Endothelial cell (in vitro differentiated cells): Measurements from ENCODE around the gene ZDHHC11B. TPM values are rescaled to one million over a fixed set of nuclear protein-coding genes. Genes with fewer than 3 reads are reported as not detected.
"Not testable (repeated sequence)": the region's sequence is repeated elsewhere in the genome, so short reads cannot be mapped to it uniquely, and the experiment has no call there.

ENCODE experiments used
- DNase-seq: peaks from one replicate; pipeline ENCODE4 v3.0.0; 2021; ENCODE audit warnings: low spot score
- H3K27ac Mint-ChIP-seq: one replicate; pipeline ENCODE4 v1.8.0; 2021; ENCODE audit warnings: mixed read lengths, inconsistent platforms; ENCODE audit not compliant: unreplicated experiment
- H3K27me3 Mint-ChIP-seq: one replicate; pipeline ENCODE4 v1.8.0; 2021; ENCODE audit warnings: mild to moderate bottlenecking, moderate library complexity, mixed read lengths, inconsistent platforms; ENCODE audit not compliant: unreplicated experiment
- H3K36me3 Mint-ChIP-seq: one replicate; pipeline ENCODE4 v1.8.0; 2021; ENCODE audit warnings: mild to moderate bottlenecking, low read depth, mixed read lengths, inconsistent platforms; ENCODE audit not compliant: unreplicated experiment
- H3K4me1 Mint-ChIP-seq: one replicate; pipeline ENCODE4 v1.8.0; 2021; ENCODE audit warnings: mild to moderate bottlenecking, mixed read lengths, inconsistent platforms; ENCODE audit not compliant: unreplicated experiment
- H3K4me3 Mint-ChIP-seq: one replicate; pipeline ENCODE4 v1.8.0; 2021; ENCODE audit warnings: mild to moderate bottlenecking, mixed read lengths, inconsistent platforms; ENCODE audit not compliant: unreplicated experiment
- H3K9me3 Mint-ChIP-seq: one replicate; pipeline ENCODE4 v1.8.0; 2021; ENCODE audit warnings: mixed read lengths, inconsistent platforms; ENCODE audit not compliant: unreplicated experiment
- total RNA-seq: library from RNA; stranded (reverse); fragmentation: NEBNext Ultra II Directional; extraction: Animal tissue kit (Norgen Biotek cat#: 25700); gene quantifications from one replicate; pipeline ENCODE4 v1.2.1, GENCODE V29; 2021; ENCODE audit not compliant: unreplicated experiment

The ZDHHC11B gene
- total RNA-seq, 1 donor from 2014 or later = not detected

DNA sequence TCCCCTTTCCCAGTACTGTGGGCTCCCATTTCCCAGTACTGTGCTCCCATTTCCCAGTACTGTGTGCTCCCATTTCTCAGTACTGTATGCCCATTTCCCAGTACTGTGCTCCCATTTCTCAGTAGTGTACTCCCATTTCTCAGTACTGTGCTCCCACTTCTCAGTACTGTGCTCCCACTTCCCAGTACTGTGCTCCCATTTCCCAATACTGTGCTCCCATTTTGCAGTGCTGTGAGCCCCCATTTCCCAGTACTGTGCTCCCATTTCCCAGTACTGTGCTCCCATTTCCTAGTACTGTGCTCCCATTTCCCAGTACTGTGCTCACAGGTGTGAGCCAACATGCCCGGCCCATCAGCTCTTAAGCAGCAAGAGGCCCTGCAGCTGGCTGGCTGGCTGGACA, 11.3 kb upstream of the ZDHHC11B start:
- H3K4me3 Mint-ChIP-seq, H3K9me3 Mint-ChIP-seq, H3K27ac Mint-ChIP-seq, H3K4me1 Mint-ChIP-seq, H3K27me3 Mint-ChIP-seq, DNase-seq: not testable (repeated sequence)
- peaks cover 10% of the 10 kb centered on the region for H3K36me3 Mint-ChIP-seq

DNA sequence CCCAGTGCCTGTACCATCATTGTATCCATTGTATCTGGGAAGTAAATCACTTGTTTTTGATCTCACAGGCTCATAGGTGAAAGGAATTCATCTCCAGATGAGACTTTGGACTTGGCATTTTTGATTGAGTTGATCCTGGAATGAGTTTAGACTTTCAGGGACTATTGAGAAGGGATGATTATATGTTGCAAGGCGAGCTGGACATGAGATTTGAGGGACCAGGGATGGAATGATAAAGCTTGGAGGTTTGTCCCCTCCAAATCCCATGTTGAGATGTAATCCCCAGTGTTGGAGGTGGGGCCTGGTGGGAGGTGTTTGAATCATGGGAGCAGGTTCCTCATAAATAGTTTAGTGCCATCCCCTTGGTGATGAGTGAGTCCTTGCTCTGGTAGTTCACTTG, 10.4 kb upstream of the ZDHHC11B start:
- H3K4me3 Mint-ChIP-seq = peak overlapping the region; percentile 12
- H3K4me1 Mint-ChIP-seq, H3K9me3 Mint-ChIP-seq: not testable (repeated sequence)

DNA sequence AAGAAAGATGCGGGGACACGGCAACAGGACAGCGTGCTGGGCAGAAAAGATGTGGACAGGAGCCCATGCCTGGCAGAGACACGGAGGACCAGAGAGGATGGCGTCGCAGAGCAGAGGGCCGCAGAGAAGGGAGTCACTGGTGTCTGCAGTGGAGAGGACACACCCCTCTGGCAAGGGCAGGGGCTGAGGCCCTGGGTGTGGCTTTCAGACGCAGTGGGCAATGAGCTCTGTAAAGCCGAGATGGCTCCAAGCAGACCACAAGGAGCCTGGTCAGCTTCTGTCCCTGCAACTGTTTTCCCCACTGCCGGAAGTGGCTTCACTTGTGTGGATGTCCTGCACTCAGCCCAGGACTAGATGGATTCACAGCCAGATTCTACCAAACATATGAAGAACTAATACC, 4.2 kb upstream of the ZDHHC11B start:
- not testable (repeated sequence) for H3K4me3 Mint-ChIP-seq, DNase-seq, H3K4me1 Mint-ChIP-seq, H3K36me3 Mint-ChIP-seq, H3K27me3 Mint-ChIP-seq, H3K27ac Mint-ChIP-seq, H3K9me3 Mint-ChIP-seq

More for the DNA sequence above, 10.4 kb upstream of the ZDHHC11B start:
- not testable (repeated sequence) for H3K27ac Mint-ChIP-seq, H3K27me3 Mint-ChIP-seq, DNase-seq
- H3K36me3 Mint-ChIP-seq = peaks cover 10% of the 10 kb centered on the region

DNA sequence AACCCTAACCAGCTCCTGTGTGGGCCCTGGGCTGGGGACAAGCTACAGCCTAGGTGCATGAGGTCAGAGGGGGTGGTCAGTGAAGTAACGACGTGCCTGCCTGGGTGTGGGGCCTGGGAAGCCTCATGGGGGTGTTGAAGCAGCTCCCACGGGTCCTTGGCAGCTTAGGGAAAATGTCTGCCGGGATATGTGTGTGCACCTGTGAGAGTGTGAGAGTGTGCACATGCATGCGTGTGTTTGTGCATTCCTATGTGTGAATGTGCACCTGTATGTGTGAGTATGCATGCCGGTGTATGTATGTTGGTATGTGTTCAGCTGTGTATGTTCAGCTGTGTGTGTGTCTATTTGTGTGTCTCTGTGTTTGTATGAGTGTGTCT, 3.3 kb upstream of the ZDHHC11B start:
- not testable (repeated sequence) for H3K27me3 Mint-ChIP-seq

DNA sequence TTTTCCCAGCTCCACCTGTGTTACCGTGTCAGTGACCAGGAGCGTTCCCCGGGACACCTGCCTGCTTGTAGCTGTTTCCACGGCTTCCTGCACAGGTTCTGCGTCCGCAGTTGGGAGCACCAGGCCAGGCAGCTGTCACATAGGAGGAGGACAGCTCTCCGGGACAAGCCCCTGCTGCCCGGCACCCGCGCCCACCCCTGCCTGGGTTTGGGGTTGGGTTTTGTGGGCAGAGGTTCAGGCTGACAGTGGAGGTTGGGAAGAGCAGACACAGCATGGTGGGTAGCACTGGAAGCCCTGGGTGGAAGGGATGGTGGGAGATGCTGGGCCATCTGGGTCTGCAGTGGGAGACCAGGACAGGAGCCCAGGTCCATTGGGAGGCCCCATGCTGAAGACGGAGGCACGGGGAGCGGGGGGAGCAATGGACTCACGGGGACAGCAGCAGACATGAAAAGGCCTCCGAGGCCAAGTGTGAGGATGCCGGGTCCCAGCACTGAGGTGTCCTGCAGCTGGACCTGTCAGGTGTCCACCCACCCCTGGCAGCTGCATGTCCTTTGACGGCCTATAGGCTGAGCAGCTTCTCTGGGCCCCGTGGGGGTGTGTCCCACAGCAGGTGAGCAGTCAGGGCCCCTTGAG, 2.8 kb upstream of the ZDHHC11B start:
- not testable (repeated sequence) for H3K4me1 Mint-ChIP-seq, H3K9me3 Mint-ChIP-seq, H3K4me3 Mint-ChIP-seq, DNase-seq, H3K27me3 Mint-ChIP-seq, H3K36me3 Mint-ChIP-seq, H3K27ac Mint-ChIP-seq

More for the DNA sequence above, 3.3 kb upstream of the ZDHHC11B start:
- peak overlapping the region; percentile 14 for H3K27ac Mint-ChIP-seq
- not testable (repeated sequence) for H3K4me1 Mint-ChIP-seq, H3K9me3 Mint-ChIP-seq, H3K4me3 Mint-ChIP-seq, DNase-seq, H3K36me3 Mint-ChIP-seq

DNA sequence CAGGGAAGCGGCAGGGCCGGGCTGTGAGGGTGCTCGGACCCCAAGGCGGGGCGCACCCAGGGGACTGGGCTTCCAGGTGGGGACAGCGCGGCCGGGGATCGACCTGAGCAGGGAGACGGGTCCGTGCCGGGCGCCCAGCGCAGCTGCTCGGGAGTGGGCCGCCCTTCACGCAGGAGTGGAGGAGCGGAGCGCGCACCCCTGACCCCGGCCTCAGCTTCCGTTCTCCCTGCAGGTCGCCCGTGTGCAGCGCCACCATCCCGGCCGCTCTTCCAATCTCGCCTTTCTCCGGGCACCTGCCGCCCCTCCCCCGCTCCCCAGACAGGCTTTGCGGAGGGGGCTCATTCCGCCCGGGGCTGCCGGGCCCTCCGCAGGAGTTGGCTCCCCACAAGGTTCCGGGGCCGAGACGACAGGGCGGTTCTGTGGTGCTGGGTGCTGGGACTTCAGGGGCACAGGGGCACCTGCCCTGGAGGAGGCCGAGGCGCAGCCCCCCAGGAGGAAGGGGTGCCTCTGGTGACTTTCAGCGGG, 714 bp upstream of the ZDHHC11B start:
- not testable (repeated sequence) for H3K4me1 Mint-ChIP-seq, H3K36me3 Mint-ChIP-seq, H3K27me3 Mint-ChIP-seq, H3K9me3 Mint-ChIP-seq, H3K27ac Mint-ChIP-seq, DNase-seq
- peak overlapping the region; percentile 69 for H3K4me3 Mint-ChIP-seq

DNA sequence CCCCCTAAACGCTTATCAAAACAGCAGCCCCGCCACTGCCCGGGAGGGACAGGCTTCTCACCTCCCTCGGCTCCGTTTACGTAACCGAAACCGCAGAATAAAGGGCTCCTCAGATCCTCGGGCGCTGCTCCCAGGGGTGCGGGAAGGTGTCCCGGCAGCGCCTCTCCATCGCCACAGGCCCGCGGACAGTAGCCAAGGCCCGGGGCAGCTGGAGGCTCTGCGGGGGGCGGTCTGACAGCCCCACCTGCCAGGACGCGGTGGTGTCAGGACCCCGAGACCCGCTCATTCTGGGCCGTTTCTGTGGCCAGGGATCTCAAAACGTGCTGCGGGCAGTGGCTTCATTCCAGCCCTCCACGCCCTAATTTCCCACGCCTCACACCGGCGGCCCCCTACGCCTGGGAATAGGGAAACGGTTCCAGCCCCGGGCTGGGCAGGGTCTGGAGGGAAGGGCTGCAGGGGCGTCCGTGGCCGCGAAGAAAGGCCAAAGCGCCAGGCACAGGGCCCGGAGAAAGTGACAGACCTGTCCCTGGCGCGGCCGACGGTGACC, 575 bp downstream of the ZDHHC11B start:
- not testable (repeated sequence) for H3K27me3 Mint-ChIP-seq, H3K4me3 Mint-ChIP-seq, DNase-seq, H3K27ac Mint-ChIP-seq, H3K4me1 Mint-ChIP-seq, H3K36me3 Mint-ChIP-seq, H3K9me3 Mint-ChIP-seq

DNA sequence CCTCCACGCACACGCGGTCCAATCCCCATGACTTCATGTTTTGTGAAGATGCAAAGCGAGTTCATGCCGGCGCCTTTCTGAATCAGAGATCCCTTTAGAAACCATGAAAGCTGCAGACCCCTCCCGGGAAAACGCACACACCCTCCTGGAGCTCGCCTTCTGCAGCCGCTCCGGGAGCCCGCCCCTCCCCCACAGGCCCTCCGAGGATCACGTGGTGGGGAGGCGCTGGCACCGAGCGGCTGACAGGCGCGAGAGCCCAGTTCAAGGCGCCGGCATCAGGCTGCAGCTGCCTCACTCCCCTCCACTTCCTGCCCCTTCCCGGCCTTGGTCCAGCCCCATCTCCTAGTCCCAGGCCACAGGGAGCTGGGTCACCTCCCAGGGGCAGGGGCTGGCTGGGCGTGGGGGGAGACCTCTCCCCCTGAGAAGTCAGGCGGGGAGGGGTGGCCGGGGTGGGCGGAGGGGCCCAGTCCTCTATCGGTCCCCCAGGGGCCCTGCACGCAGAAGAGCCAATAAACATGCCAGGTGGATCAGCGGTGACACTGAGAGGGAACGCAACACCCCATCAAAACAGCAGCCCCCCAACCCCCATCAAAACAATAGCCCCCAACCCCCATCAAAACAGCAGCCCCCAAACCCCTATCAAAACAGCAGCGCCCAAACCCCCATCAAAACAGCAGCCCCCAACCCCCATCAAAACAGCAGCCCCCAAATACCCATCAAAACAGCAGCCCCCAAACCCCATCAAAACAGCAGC, 1.3 kb downstream of the ZDHHC11B start:
- H3K9me3 Mint-ChIP-seq, H3K27ac Mint-ChIP-seq, H3K27me3 Mint-ChIP-seq, DNase-seq, H3K4me1 Mint-ChIP-seq, H3K4me3 Mint-ChIP-seq, H3K36me3 Mint-ChIP-seq: not testable (repeated sequence)

DNA sequence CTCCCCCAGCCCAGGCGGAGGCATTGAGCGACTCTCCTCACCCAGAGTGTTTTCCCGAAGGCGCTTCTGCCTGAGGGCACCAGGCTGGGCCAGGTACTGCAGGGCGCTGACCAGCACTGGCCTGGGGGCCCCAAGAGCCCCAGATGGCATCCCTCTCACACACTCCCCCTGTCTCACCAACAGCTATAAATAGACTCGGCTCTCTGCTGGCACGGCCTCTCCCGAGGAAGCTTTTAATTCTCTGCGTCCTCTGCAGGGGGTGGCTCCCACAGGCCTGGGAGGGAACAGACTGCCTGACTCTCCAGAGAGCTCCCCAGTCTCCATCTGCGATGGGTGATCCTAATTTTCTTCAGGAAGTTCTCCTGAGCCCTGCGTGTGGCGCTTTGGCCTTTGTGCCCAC, 2.2 kb downstream of the ZDHHC11B start:
- DNase-seq, H3K4me3 Mint-ChIP-seq, H3K36me3 Mint-ChIP-seq, H3K27me3 Mint-ChIP-seq, H3K9me3 Mint-ChIP-seq, H3K4me1 Mint-ChIP-seq, H3K27ac Mint-ChIP-seq: not testable (repeated sequence)

DNA sequence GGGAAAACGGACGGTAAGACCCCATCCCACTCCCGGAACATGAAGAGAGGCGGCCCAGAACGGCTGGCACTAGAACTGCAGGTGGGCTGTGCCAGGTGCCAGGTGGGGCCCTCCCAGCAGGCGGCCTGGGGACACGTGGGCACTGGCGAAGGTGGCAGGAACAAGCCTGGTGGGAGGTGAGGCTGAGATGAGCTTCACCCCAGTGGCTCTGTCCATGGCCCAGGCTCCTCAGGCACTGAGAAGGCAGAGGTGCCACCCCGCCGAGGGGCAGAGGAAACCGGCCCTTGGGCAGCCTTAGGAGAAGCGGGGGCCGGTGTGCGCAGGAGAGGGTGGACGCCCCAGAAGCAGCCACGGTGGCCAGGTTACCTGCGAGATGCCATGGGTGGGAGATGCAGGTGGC, 4.0 kb downstream of the ZDHHC11B start:
- H3K9me3 Mint-ChIP-seq, H3K27ac Mint-ChIP-seq, DNase-seq, H3K4me3 Mint-ChIP-seq, H3K27me3 Mint-ChIP-seq, H3K4me1 Mint-ChIP-seq, H3K36me3 Mint-ChIP-seq: not testable (repeated sequence)

DNA sequence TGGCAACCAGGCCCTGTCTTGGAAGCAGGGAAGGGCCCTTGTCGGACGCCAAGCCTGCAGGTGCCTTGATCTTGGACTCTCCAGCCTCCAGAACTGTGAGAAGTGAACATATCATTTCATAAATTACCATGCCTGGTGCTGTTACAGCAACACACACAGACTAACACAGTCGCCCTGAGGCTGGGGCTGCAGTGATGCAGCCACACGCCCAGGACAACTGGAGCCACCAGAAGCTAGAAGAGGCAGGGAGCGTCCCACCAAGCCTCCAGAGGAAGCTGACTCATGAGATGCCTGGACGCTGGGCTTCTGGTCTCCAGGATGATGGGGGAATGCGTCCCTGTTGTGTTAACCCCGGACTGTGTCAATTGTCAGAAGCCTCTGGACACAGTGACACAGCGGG, 5.6 kb downstream of the ZDHHC11B start:
- H3K4me3 Mint-ChIP-seq, H3K9me3 Mint-ChIP-seq, H3K36me3 Mint-ChIP-seq, H3K27ac Mint-ChIP-seq, DNase-seq, H3K27me3 Mint-ChIP-seq, H3K4me1 Mint-ChIP-seq: not testable (repeated sequence)

DNA sequence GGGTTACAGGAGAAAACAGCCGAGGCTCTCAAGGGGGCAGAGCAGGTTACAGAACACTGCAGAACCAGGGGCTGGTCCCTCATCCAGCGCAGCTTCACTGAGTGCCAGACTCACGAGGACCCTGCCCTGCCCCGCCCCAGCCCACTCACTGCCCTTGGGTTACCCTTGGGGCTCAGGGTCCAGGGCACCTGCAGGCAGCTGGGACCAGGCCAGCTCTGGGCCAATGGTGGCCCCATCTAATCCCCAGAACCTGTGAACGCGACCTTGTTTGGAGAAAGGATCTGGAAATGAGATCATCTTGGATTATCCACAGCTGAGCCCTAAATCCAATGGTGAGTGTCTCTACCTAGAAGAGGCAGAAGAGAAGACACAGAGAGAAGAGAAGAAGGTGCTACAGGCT, 6.1 kb downstream of the ZDHHC11B start:
- H3K4me3 Mint-ChIP-seq, H3K4me1 Mint-ChIP-seq, DNase-seq, H3K36me3 Mint-ChIP-seq, H3K9me3 Mint-ChIP-seq, H3K27me3 Mint-ChIP-seq, H3K27ac Mint-ChIP-seq: not testable (repeated sequence)
